Ishikawa (cell line): Measurements from ENCODE around the gene SLC25A42.

Source experiments
- CEBPB ChIP-seq: IDR thresholded peaks from 2 replicates; pipeline ENCODE4 v1.6.1; 2012
- CREB1 ChIP-seq: IDR thresholded peaks from 2 replicates; pipeline ENCODE4 v1.6.1; 2012; ENCODE audit warnings: low read depth
- EGR1 ChIP-seq: IDR thresholded peaks from 2 replicates; pipeline ENCODE4 v1.6.1; 2012
- EP300 ChIP-seq: IDR thresholded peaks from 2 replicates; pipeline ENCODE4 v1.6.1; 2012; ENCODE audit warnings: borderline replicate concordance
- FOXM1 ChIP-seq: IDR thresholded peaks from 2 replicates; pipeline ENCODE4 v1.6.1; 2012; ENCODE audit warnings: low read depth, borderline replicate concordance
- NFIC ChIP-seq: IDR thresholded peaks from 2 replicates; pipeline ENCODE4 v1.6.1; 2012
- RAD21 ChIP-seq: IDR thresholded peaks from 2 replicates; pipeline ENCODE4 v1.6.1; 2012; ENCODE audit warnings: low read depth
- TAF1 ChIP-seq: IDR thresholded peaks from 2 replicates; pipeline ENCODE4 v1.6.1; 2012; ENCODE audit warnings: low read depth, mild to moderate bottlenecking
- TCF12 ChIP-seq: IDR thresholded peaks from 2 replicates; pipeline ENCODE4 v1.6.1; 2012; ENCODE audit warnings: low read depth
- TEAD4 ChIP-seq: IDR thresholded peaks from 2 replicates; pipeline ENCODE4 v1.6.1; 2012
- YY1 ChIP-seq: IDR thresholded peaks from 2 replicates; pipeline ENCODE4 v1.6.1; 2012; ENCODE audit warnings: low read depth
- ZBTB7A ChIP-seq: IDR thresholded peaks from 2 replicates; pipeline ENCODE4 v1.6.1; 2012; ENCODE audit warnings: low read depth
- TF ChIP-seq, protein P1 (sequence below): IDR thresholded peaks from 2 replicates; pipeline ENCODE4 v1.6.1; 2012
- TF ChIP-seq, protein P2 (sequence below): IDR thresholded peaks from 2 replicates; pipeline ENCODE4 v1.6.1; 2012; ENCODE audit warnings: low read depth, mild to moderate bottlenecking
- TF ChIP-seq, protein P3 (sequence below): IDR thresholded peaks from 2 replicates; pipeline ENCODE4 v1.6.1; 2012

SLC25A42 gene

DNA sequence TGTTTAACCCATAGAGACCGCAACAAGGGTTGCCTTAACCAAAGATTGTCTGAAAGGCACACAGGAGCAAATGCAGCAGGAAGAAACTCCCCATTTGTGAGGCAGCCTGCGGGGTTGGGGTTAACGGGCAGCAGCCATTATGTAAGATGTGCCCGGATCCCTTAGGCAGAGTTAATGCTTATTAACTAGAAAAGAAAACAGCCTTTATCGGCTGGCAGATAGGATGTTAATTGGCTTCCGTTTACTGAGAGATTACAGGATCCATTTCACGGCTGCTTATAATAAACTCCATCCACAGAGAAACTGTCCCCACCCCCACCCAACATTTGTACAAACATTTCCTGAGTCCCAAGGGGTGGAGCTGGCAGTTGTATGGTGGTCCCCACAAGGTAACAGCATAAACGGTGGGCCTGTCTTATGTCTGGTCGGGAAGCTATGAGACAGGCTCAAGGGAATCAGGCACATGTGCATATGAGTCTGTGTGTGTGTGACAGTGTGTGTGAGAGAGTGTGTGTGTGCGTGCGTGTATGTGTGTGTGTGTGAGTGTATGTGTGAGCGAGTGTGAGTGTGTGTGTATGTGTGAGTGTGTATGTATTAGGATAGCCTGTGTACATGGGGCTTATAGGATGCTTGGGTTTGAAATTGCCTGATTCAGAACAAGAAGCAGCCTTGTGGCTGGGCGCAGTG lies 10.5 kb downstream of the SLC25A42 start:
- TF ChIP-seq FOXM1, result no peak
- no peak for TF ChIP-seq EGR1
- no peak for TF ChIP-seq TAF1
- TF ChIP-seq TCF12, result no peak
- TF ChIP-seq, protein P1, sequence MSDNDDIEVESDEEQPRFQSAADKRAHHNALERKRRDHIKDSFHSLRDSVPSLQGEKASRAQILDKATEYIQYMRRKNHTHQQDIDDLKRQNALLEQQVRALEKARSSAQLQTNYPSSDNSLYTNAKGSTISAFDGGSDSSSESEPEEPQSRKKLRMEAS, result no peak
- TF ChIP-seq, protein P2, sequence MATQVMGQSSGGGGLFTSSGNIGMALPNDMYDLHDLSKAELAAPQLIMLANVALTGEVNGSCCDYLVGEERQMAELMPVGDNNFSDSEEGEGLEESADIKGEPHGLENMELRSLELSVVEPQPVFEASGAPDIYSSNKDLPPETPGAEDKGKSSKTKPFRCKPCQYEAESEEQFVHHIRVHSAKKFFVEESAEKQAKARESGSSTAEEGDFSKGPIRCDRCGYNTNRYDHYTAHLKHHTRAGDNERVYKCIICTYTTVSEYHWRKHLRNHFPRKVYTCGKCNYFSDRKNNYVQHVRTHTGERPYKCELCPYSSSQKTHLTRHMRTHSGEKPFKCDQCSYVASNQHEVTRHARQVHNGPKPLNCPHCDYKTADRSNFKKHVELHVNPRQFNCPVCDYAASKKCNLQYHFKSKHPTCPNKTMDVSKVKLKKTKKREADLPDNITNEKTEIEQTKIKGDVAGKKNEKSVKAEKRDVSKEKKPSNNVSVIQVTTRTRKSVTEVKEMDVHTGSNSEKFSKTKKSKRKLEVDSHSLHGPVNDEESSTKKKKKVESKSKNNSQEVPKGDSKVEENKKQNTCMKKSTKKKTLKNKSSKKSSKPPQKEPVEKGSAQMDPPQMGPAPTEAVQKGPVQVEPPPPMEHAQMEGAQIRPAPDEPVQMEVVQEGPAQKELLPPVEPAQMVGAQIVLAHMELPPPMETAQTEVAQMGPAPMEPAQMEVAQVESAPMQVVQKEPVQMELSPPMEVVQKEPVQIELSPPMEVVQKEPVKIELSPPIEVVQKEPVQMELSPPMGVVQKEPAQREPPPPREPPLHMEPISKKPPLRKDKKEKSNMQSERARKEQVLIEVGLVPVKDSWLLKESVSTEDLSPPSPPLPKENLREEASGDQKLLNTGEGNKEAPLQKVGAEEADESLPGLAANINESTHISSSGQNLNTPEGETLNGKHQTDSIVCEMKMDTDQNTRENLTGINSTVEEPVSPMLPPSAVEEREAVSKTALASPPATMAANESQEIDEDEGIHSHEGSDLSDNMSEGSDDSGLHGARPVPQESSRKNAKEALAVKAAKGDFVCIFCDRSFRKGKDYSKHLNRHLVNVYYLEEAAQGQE, result no peak
- no peak for TF ChIP-seq NFIC
- no peak for TF ChIP-seq TEAD4
- no peak for TF ChIP-seq CREB1
- TF ChIP-seq, protein P3, sequence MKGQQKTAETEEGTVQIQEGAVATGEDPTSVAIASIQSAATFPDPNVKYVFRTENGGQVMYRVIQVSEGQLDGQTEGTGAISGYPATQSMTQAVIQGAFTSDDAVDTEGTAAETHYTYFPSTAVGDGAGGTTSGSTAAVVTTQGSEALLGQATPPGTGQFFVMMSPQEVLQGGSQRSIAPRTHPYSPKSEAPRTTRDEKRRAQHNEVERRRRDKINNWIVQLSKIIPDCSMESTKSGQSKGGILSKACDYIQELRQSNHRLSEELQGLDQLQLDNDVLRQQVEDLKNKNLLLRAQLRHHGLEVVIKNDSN, result no peak
- TF ChIP-seq ZBTB7A, result no peak
- no peak for TF ChIP-seq EP300
- TF ChIP-seq RAD21, result no peak
- TF ChIP-seq YY1, result no peak
- TF ChIP-seq CEBPB, result no peak

DNA sequence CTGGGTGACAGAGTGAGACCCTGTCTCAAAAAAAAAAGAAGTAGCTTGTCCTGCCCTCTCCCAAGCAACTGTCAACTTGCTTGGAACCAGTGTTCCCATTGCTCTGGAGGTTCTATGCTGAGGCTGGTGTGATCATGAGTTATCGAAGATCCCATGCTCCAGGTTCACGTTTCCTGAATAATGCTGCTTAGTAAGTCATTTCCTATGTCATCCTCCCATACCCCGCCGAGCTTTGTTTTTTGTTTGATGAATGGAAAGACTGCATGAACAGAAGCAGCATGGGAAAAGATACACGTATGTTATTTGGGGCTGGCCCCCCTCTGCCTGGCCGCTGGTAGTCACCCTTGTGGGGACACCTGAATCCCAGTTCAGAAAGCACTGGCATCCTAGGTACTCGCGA lies 11.3 kb downstream of the SLC25A42 start:
- TF ChIP-seq YY1, result no peak
- no peak for TF ChIP-seq CREB1
- TF ChIP-seq EGR1, result no peak

DNA sequence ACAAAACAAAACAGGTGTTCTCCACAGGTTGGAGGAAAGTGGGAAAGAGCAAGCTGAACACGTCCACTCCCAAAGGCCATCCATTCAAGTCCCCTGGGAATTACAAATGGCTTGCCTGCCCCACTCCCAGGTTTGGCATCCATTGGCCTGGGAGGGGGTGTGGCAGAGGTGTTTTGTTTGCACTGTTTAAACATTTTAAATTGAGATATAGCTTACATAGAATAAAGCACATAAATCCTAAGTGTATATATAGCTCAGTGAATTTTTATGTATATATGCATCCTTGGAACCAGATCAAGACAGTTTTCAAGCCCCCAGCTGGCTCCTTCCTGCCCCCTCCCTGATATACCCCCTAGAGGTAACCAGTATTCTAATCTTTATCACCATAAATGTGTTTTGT lies 12.7 kb downstream of the SLC25A42 start:
- TF ChIP-seq ZBTB7A (no peak), RAD21 (no peak), TCF12 (no peak), CEBPB (no peak), TAF1 (no peak)
- TF ChIP-seq, protein P1, result no peak

DNA sequence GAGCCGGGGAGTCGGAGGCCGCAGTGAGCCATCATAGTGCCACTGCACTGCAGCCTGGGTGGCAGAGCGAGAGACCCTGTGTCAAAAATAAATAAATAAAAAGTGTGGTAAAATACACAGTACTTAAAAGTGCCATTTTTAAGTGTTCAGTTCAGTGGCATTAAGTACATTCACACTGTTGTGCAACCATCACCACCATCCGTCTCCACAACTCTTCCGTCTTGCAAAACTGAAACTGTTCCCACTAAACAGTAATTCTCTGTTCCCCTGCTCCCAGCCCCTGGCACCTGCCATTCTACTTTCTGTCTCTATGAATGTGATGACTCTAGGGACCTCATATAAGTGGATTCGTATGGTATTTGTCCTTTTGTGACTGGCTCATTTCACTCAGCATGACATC lies 13.3 kb downstream of the SLC25A42 start:
- TF ChIP-seq YY1 (no peak), ZBTB7A (no peak), NFIC (no peak), FOXM1 (no peak), TEAD4 (no peak), TCF12 (no peak), EP300 (no peak), TAF1 (no peak), RAD21 (no peak), EGR1 (no peak), CREB1 (no peak), CEBPB (no peak)
- TF ChIP-seq, protein P1, result no peak
- TF ChIP-seq, protein P3, result no peak
- TF ChIP-seq, protein P2, result no peak

DNA sequence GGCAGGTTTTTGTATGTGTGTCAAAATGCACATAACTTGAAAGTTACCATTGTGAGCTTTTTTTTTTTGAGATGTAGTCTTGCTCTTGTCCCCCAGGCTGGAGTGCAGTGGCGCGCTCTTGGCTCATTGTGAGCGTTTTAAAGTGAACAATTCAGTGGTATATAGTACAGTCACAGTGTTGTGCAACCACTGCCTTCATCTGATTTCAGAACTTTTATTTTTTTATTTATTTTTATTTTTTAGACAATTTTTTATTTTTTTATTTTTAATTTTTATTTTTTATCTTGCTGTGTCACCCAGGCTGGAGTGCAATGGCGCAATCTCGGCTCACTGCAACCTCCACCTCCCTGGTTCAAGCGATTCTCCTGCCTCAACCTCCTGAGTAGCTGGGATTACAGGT lies 15.0 kb downstream of the SLC25A42 start:
- TF ChIP-seq YY1 (no peak), EGR1 (no peak), TEAD4 (no peak), CREB1 (no peak), ZBTB7A (no peak), FOXM1 (no peak), EP300 (no peak), RAD21 (no peak), NFIC (no peak), CEBPB (no peak), TCF12 (no peak)
- TF ChIP-seq, protein P2, result no peak
- TF ChIP-seq, protein P1, result no peak
- TF ChIP-seq, protein P3, result no peak
